Progenitor cell of endocrine pancreas (in vitro differentiated cells): ENCODE results near the gene HCFC2. TPM values are rescaled to one million over a fixed set of nuclear protein-coding genes. Genes with fewer than 3 reads are reported as not detected.
A peak's percentile ranks its signal among the peaks of the same experiment; 100 is the strongest.

Experiments
- DNase-seq: peaks from one replicate; pipeline ENCODE4 v3.0.0; 2021; ENCODE audit warnings: low spot score; ENCODE audit not compliant: unreplicated experiment
- H3K27ac Mint-ChIP-seq: 2 replicates; pipeline ENCODE4 v1.8.0; 2021; ENCODE audit warnings: mild to moderate bottlenecking, moderate library complexity, mixed read lengths
- H3K27me3 Mint-ChIP-seq: 2 replicates; pipeline ENCODE4 v1.8.0; 2021; ENCODE audit warnings: mixed read lengths
- H3K36me3 Mint-ChIP-seq: 2 replicates; pipeline ENCODE4 v1.8.0; 2022; ENCODE audit warnings: mixed read lengths; ENCODE audit not compliant: insufficient read depth
- H3K4me1 Mint-ChIP-seq: 2 replicates; pipeline ENCODE4 v1.8.0; 2021; ENCODE audit warnings: low read depth, mixed read lengths
- H3K4me3 Mint-ChIP-seq: 2 replicates; pipeline ENCODE4 v1.8.0; 2021; ENCODE audit warnings: low read depth, mild to moderate bottlenecking, moderate library complexity, mixed read lengths
- H3K9me3 Mint-ChIP-seq: 2 replicates; pipeline ENCODE4 v1.8.0; 2021; ENCODE audit warnings: low read depth, mixed read lengths
- CTCF ChIP-seq: fragments of 200-600 bp; sonication (generic); IDR thresholded peaks from one replicate; pipeline ENCODE4 v1.5.0; 2021; ENCODE audit warnings: antibody characterized with exemption, mild to moderate bottlenecking; ENCODE audit not compliant: unreplicated experiment
- total RNA-seq: library from RNA; stranded (reverse); gene quantifications from 2 replicates; pipeline ENCODE4 v1.2.1, GENCODE V29; 2021

Gene HCFC2
- total RNA-seq, 1 donor from 2014 or later, result 11.4 TPM

GRCh38 chr12:104137001-104137901 is 72.9 kb downstream of the HCFC2 start:
- peak overlapping the region; percentile 97 for H3K27ac Mint-ChIP-seq
- peak overlapping the region; percentile 88 for H3K4me3 Mint-ChIP-seq
- no peak for TF ChIP-seq CTCF
- H3K4me1 Mint-ChIP-seq, result peaks cover 20% of the 10 kb centered on the region
- H3K36me3 Mint-ChIP-seq, result no peaks in the 10 kb centered on the region
- peaks cover 20% of the 10 kb centered on the region for H3K27me3 Mint-ChIP-seq
- H3K9me3 Mint-ChIP-seq, result no peaks in the 10 kb centered on the region
- peak; percentile 33 for DNase-seq

DNA sequence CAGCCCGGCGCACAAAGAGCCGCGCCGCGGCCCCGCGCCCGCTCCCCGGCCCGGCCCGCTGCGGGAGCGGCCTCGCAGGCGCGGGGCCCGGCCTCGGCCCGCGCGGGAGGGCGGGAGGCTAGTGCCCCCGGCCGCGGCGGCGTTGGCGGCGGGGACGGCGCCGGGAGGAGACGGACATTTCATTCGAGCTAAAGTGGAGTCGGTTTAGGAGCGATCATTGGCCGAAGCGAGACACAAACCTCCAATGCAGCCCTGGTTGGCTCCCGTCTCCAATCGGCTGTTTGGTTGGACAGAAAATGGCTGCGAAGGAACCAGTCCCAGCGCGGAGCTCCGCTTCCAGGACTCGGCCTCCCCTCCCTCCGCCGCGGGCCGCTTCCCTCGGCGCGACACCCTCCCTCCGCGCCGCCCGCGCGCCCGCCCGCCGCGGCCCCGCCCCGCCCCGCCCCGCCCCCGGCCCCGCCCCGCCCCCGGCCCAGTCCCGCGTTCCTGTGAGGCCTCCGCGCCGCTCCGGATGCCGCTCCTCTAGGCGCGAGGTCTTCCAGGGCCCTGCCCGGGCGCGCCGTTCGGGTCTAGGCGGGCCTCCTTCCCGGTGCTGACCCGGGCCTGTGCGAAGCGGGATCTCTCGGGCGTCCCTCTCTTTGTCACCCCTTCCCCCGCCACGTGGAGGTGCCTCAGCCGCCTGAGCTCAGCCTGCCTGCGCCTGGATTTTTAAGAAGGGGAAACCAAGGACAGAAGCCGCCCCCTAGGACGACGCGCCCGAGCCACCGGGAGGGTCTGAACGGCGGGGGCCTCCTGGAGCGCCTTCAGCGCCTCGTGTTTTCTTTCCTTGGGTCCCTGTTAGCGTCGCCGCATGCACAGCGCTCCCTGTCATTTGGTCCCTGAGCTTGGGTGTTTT is 73.8 kb downstream of the HCFC2 start, which contains the start of gene NFYB:
NFYB (minus strand) TSS at position 309 of the 895 bp plus-strand sequence. CDS start 2,757 bp downstream, outside the sequence.
- Mint-ChIP-seq H3K4me3 (peak within 1 kb of the TSS; percentile 88), H3K36me3 (no peaks in the 10 kb centered on the region), H3K27ac (peak within 1 kb of the TSS; percentile 97), H3K27me3 (peaks cover 24% of the 10 kb centered on the region), H3K9me3 (no peaks in the 10 kb centered on the region), H3K4me1 (peaks cover 13% of the 10 kb centered on the region)
- peak; percentile 86 for DNase-seq
- TF ChIP-seq CTCF, result no peak

GRCh38 chr12:104138797-104139152 is 74.4 kb downstream of the HCFC2 start:
- DNase-seq, result no peak
- peaks cover 24% of the 10 kb centered on the region for H3K27me3 Mint-ChIP-seq
- no peaks in the 10 kb centered on the region for H3K36me3 Mint-ChIP-seq

DNA sequence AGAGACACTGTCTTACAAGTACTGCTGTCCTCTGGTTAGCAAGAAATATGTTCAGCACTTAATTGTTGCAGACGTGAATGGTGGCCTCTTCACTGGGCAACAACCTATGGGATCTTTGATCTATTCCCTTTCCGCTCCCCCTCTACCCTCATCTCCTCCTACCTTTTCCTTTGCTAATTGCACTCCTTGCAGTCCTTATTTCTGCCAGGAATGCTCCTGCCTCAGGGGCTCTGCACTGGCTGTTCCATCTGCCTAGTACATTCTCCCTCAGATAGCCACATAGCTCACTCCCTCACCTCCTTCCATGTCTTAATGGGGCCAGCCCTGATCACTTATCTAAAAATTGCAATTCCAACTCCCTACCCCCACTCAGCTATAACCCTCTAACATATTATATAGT is 78.2 kb downstream of the HCFC2 start:
- Mint-ChIP-seq H3K27ac (no peak overlapping the region), H3K36me3 (no peaks in the 10 kb centered on the region), H3K4me3 (no peak overlapping the region), H3K4me1 (peaks cover 2% of the 10 kb centered on the region), H3K27me3 (peaks cover 27% of the 10 kb centered on the region), H3K9me3 (peaks cover 10% of the 10 kb centered on the region)
- DNase-seq, result no peak
- TF ChIP-seq CTCF, result no peak

More at GRCh38 chr12:104138797-104139152, 74.4 kb downstream of the HCFC2 start:
- Mint-ChIP-seq H3K4me3 (peak overlapping the region; percentile 66), H3K4me1 (peaks cover 12% of the 10 kb centered on the region), H3K9me3 (peaks cover under 1% of the 10 kb centered on the region), H3K27ac (peak overlapping the region; percentile 77)
- no peak for TF ChIP-seq CTCF

GRCh38 chr12:104143002-104143401 is 78.7 kb downstream of the HCFC2 start:
- Mint-ChIP-seq H3K36me3 (no peaks in the 10 kb centered on the region), H3K27me3 (peaks cover 27% of the 10 kb centered on the region), H3K27ac (no peak overlapping the region), H3K4me1 (peaks cover 2% of the 10 kb centered on the region), H3K4me3 (no peak overlapping the region), H3K9me3 (peaks cover 10% of the 10 kb centered on the region)
- DNase-seq, result no peak
- TF ChIP-seq CTCF, result no peak
